DMS53 treated with DMSO at 0.1 percent for 48 hours (cell line): Measurements from ENCODE around the gene IKZF5.
A peak's percentile ranks its signal among the peaks of the same experiment; 100 is the strongest.

Experiments
- DNase-seq: peaks from one replicate; lab custom pipeline; 2025; ENCODE audit not compliant: unreplicated experiment; lab: John Stamatoyannopoulos, UW

IKZF5 gene

GRCh38 chr10:122984708-122985107 lies 23.9 kb downstream of the IKZF5 start:
- no peak for DNase-seq

GRCh38 chr10:122983898-122984297 lies 24.7 kb downstream of the IKZF5 start:
- no peak for DNase-seq

GRCh38 chr10:122981066-122981464 lies 27.5 kb downstream of the IKZF5 start:
- DNase-seq: no peak

- peak; percentile 84 for DNase-seq
Measured at GRCh38 chr10:122980209-122981065, 28.2 kb downstream of the IKZF5 start, which contains the start of gene PSTK. TSS of gene PSTK (plus strand) at chr10:122980401. CDS start at chr10:122980480, 79 bp downstream.

GRCh38 chr10:122974543-122975064 lies 34.0 kb downstream of the IKZF5 start:
- DNase-seq: no peak

GRCh38 chr10:122974023-122974422 lies 34.6 kb downstream of the IKZF5 start:
- no peak for DNase-seq

- no peak for DNase-seq
Measured at GRCh38 chr10:122968698-122969097, 39.9 kb downstream of the IKZF5 start.

- no peak for DNase-seq
Measured at GRCh38 chr10:122966879-122967278, 41.7 kb downstream of the IKZF5 start.

- no peak for DNase-seq
Measured at GRCh38 chr10:122962405-122962804, 46.2 kb downstream of the IKZF5 start.

GRCh38 chr10:122957474-122957873 lies 51.1 kb downstream of the IKZF5 start:
- DNase-seq: no peak

GRCh38 chr10:122955892-122956291 lies 52.7 kb downstream of the IKZF5 start:
- DNase-seq: no peak

- no peak for DNase-seq
Measured at GRCh38 chr10:122954731-122955050, 53.9 kb downstream of the IKZF5 start.

GRCh38 chr10:122953902-122954730 lies 54.5 kb downstream of the IKZF5 start, which contains the start of gene C10orf88:
TSS of gene C10orf88 (minus strand) at chr10:122954227. CDS start at chr10:122954178, 49 bp downstream.
- DNase-seq: peak; percentile 96

- DNase-seq: no peak
Measured at GRCh38 chr10:122949296-122949695, 59.3 kb downstream of the IKZF5 start.
